Breast epithelium (tissue), 4 donors: Measurements from ENCODE around the gene CBLB. TPM values are rescaled to one million over a fixed set of nuclear protein-coding genes. Genes with fewer than 3 reads are reported as not detected.

Experiments used
- DNase-seq, 2 donors: peaks; one replicate each; pipeline ENCODE4 v3.0.0-alpha.2; 2019; ENCODE audit warnings: low spot score in 2 of 2
- H3K27ac ChIP-seq, 2 donors: fragments of 200-600 bp; sonication (generic) in 1 of 2; one replicate each; pipeline ENCODE4 v1.5.1; 2016 to 2019; ENCODE audit warnings: mild to moderate bottlenecking in 1 of 2
- H3K27me3 ChIP-seq, 2 donors: fragments of 200-600 bp; sonication (generic) in 1 of 2; one replicate each; pipeline versions ENCODE4 v1.5.1 to v1.6.0; 2017 to 2019; ENCODE audit warnings: control low read depth in 1 of 2, mild to moderate bottlenecking in 1 of 2
- H3K36me3 ChIP-seq: fragments of 200-600 bp; one replicate; pipeline ENCODE4 v1.5.1; 2019
- H3K4me1 ChIP-seq, 2 donors: fragments of 200-600 bp; sonication (generic); one replicate each; pipeline ENCODE4 v1.5.1; 2016 to 2019; ENCODE audit warnings: control low read depth in 1 of 2
- H3K4me3 ChIP-seq, 3 donors: fragments of 200-600 bp; sonication (generic); 1 replicate in 2 of 3; 2 replicates in 1 of 3; pipeline ENCODE4 v1.5.1; 2016 to 2019; ENCODE audit warnings: mild to moderate bottlenecking in 3 of 3, moderate library complexity in 2 of 3
- H3K9me3 ChIP-seq, 2 donors: fragments of 200-600 bp; sonication (generic) in 1 of 2; one replicate each; pipeline ENCODE4 v1.5.1; 2016 to 2019; ENCODE audit warnings: control low read depth in 1 of 2
- POLR2A ChIP-seq: fragments of 450-650 bp; IDR thresholded peaks from one replicate; pipeline ENCODE4 v1.6.1; 2016; ENCODE audit warnings: antibody characterized with exemption, mild to moderate bottlenecking, moderate library complexity
- POLR2AphosphoS5 ChIP-seq, 3 donors: sonication (generic); formaldehyde crosslinking; IDR thresholded peaks; one replicate each; pipeline ENCODE4 v1.6.1; 2017; ENCODE audit warnings: antibody characterized with exemption in 3 of 3
- intact Hi-C: fragments of 100-400 bp; cut with DNase I; formaldehyde crosslinking; loops from one replicate; pipeline ENCODE4 v1.15.1; 2023; ENCODE audit warnings: low total_unique reads
- total RNA-seq, 3 donors: library from RNA; depleted of rRNA; stranded (reverse); fragments of >200 nt; gene quantifications; one replicate each; pipeline ENCODE4 v1.1.0, GENCODE V29; 2016
- TF ChIP-seq, protein P1 (sequence below), 3 donors: fragments of 450-650 bp; IDR thresholded peaks; one replicate each; pipeline ENCODE4 v1.5.1; 2016 to 2017; ENCODE audit warnings: antibody characterized with exemption in 3 of 3, mild to moderate bottlenecking in 3 of 3, moderate library complexity in 3 of 3

CBLB gene
- total RNA-seq, 3 donors from 2014 or later, result 57.7 to 107 (median 70.8) TPM

DNA sequence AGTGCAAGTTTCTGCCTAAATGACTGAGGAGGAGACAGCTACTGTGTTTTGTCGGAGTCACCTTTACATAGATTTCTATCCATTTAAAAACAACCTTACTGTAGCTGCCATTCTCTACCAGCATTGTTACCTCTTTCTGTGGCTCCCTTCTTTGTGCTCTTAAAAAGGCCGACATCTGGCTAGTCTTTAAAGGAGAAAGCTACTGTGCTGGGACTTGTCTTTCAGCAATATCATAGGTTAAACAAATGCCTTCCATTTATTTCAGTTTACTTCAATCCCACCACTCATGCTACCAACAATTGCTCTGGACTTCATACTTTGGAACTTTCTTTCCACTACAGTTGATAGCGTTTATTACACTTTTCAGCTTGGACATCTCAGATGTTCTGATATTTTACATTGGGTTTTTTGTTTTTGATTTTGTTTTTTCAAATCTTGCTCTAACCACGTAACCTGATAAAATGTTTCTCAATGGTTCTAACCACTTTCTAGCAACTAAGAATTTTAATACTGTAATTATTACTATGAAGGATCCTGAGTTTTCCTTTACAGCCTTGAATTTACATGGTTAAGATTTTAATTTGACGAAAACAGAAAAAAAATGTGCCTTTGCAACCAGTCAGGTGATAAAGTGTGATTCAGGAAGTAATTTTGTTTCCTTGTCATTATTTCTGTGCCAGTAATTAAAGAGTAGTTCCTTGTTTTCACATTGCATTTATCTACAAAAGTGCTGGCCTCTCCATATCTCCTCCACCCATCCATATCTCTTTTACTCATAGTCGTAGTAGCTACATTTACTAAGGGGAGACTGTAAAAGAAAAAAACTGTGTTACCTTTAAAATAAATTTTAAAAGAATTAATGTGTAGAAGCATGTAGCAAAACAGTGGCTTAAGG is 1.3 kb upstream of the CBLB start:
- Histone ChIP-seq H3K4me3 (peak overlapping the region; percentile 81 to 98 (median 83)), H3K36me3 (no peaks in the 10 kb centered on the region), H3K27me3 (no peaks in the 10 kb centered on the region), H3K4me1 (peaks cover 0 to 13% of the 10 kb centered on the region in 2 donors), H3K9me3 (no peaks in the 10 kb centered on the region), H3K27ac (peak overlapping the region; percentile 97)
- DNase-seq, result no peak
- intact Hi-C loops, result no loop called here
- TF ChIP-seq POLR2AphosphoS5 (IDR thresholded peaks at IDR 0.05) (no peak), POLR2A (no peak)
- TF ChIP-seq, protein P1, sequence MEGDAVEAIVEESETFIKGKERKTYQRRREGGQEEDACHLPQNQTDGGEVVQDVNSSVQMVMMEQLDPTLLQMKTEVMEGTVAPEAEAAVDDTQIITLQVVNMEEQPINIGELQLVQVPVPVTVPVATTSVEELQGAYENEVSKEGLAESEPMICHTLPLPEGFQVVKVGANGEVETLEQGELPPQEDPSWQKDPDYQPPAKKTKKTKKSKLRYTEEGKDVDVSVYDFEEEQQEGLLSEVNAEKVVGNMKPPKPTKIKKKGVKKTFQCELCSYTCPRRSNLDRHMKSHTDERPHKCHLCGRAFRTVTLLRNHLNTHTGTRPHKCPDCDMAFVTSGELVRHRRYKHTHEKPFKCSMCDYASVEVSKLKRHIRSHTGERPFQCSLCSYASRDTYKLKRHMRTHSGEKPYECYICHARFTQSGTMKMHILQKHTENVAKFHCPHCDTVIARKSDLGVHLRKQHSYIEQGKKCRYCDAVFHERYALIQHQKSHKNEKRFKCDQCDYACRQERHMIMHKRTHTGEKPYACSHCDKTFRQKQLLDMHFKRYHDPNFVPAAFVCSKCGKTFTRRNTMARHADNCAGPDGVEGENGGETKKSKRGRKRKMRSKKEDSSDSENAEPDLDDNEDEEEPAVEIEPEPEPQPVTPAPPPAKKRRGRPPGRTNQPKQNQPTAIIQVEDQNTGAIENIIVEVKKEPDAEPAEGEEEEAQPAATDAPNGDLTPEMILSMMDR (IDR thresholded peaks at IDR 0.05), result no peak

DNA sequence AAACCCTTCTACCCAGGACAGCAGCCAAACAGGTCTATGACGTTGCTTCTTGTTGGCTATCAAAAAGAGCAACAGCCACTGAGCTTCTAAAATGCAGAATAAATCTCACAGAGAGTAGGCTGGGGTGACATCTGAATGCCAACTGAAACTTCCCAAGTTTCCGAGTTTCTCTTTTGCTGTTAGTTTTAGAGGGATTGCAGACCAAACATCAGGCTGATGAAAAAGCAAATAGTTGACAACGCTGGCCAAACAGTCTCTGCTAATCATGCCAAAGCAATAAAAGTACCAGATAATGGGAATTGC is 670 bp upstream of the CBLB start:
- DNase-seq, result no peak
- intact Hi-C loops, result no loop called here
- H3K9me3 ChIP-seq, result no peaks in the 10 kb centered on the region
- H3K27me3 ChIP-seq, result no peaks in the 10 kb centered on the region
- H3K27ac ChIP-seq, result peak overlapping the region; percentile 97
- TF ChIP-seq POLR2AphosphoS5 (IDR thresholded peaks at IDR 0.05) (peak in 1 of 3 donors; percentile 9), POLR2A (no peak)
- TF ChIP-seq, protein P1 (IDR thresholded peaks at IDR 0.05), result no peak
- peaks cover 0 to 13% of the 10 kb centered on the region in 2 donors for H3K4me1 ChIP-seq
- H3K4me3 ChIP-seq, result peak overlapping the region; percentile 81 to 98 (median 83)
- no peaks in the 10 kb centered on the region for H3K36me3 ChIP-seq

DNA sequence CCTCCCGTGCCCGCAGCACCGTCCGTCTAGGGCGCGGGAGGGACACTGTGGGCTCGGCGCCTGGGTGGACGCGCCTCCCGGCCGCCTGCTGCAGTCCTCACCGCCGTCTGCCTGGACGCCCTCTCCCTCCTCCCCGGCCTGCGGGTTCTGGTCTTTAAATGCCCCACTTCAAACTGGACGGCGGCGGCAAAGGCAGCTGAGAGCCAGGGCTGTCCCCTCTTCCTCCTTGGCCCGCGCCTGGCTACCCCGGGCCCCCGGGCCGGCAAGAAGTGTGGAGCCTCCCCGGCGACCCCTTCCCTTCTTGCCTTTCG is 426 bp downstream of the CBLB start:
- peak; percentile 41 to 61 for DNase-seq
- no peaks in the 10 kb centered on the region for H3K9me3 ChIP-seq
- peaks cover 0 to 13% of the 10 kb centered on the region in 2 donors for H3K4me1 ChIP-seq
- TF ChIP-seq, protein P1 (IDR thresholded peaks at IDR 0.05), result no peak
- TF ChIP-seq POLR2AphosphoS5 (IDR thresholded peaks at IDR 0.05), result no peak
- no peak for TF ChIP-seq POLR2A
- no peaks in the 10 kb centered on the region for H3K36me3 ChIP-seq
- intact Hi-C loops, result no loop called here
- H3K27me3 ChIP-seq, result no peaks in the 10 kb centered on the region
- peak overlapping the region; percentile 97 for H3K27ac ChIP-seq
- H3K4me3 ChIP-seq, result peak overlapping the region; percentile 81 to 98 (median 83)

DNA sequence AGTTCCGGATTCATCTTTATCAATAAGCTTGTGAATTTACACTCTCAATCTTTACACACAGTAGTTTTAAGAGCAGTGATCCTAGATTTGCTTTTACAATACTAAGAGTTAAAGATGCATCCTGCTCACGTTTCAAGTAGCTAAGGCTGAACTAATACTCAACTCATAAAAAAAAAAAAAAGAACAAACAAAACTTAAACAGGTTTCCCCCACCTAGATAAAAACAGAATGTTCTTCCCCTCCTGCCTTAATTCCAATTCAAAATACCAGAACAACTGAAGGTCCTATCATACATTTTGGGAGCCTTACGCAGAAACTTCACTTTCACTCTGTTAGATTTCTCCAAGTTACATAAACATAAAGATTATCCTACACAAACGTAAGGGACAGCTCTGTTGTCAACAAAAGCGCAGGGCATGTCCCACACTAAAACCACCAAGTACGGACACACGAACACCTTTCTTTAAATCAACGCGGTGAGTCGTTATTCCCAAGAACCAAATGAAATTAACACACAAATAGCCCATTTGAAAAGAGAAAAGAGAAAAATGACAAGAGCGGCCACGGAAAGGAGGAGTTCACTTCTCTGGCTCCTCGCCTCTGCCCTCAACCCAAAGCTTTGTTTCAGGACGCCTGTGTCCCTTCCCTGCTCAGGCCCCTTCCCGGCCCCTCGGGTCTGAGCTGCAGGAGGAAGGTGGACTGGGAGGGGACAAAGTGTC is 941 bp downstream of the CBLB start:
- H3K4me3 ChIP-seq, result peak overlapping the region; percentile 81 to 98 (median 83)
- H3K4me1 ChIP-seq, result peaks cover 0 to 13% of the 10 kb centered on the region in 2 donors
- no peaks in the 10 kb centered on the region for H3K36me3 ChIP-seq
- DNase-seq, result no peak
- peak overlapping the region; percentile 97 for H3K27ac ChIP-seq
- intact Hi-C loops, result no loop called here
- H3K9me3 ChIP-seq, result no peaks in the 10 kb centered on the region
- TF ChIP-seq, protein P1 (IDR thresholded peaks at IDR 0.05), result no peak
- TF ChIP-seq POLR2AphosphoS5 (IDR thresholded peaks at IDR 0.05) (no peak), POLR2A (no peak)
- H3K27me3 ChIP-seq, result no peaks in the 10 kb centered on the region
